H1 (cell line): ENCODE measurements around the gene HDGFL3.

Source experiments
- BCL11A ChIP-seq, 2 experiments: IDR thresholded peaks; one replicate each; pipeline ENCODE4 v1.6.1; 2011; ENCODE audit warnings: low read depth in 2 of 2, low read length in 2 of 2, mild to moderate bottlenecking in 2 of 2
- BRCA1 ChIP-seq: IDR thresholded peaks from 2 replicates; pipeline ENCODE4 v1.6.1; 2012; ENCODE audit warnings: low read depth, low read length, improper control_type of control experiment
- CEBPB ChIP-seq: IDR thresholded peaks from 2 replicates; pipeline ENCODE4 v1.6.1; 2012; ENCODE audit warnings: low read depth, low read length
- EP300 ChIP-seq, 2 experiments: IDR thresholded peaks; 1 replicate in 1 of 2; 2 replicates in 1 of 2; pipeline ENCODE4 v1.6.1; 2011 to 2012; ENCODE audit warnings: low read depth in 2 of 2, low read length in 2 of 2, mild to moderate bottlenecking in 2 of 2, borderline replicate concordance in 1 of 2, inconsistent platforms in 1 of 2, moderate library complexity in 1 of 2
- EZH2 ChIP-seq: fragments of 200-600 bp; sonication (generic); IDR thresholded peaks from 2 replicates; pipeline ENCODE4 v1.7.1; 2012; ENCODE audit warnings: low read depth, mild to moderate bottlenecking, moderate library complexity, low read length, inconsistent platforms; ENCODE audit not compliant: severe bottlenecking
- FOSL1 ChIP-seq: IDR thresholded peaks from 2 replicates; pipeline ENCODE4 v1.6.1; 2011; ENCODE audit warnings: mild to moderate bottlenecking, low read depth, low read length, moderate library complexity; ENCODE audit not compliant: insufficient read depth
- HDAC2 ChIP-seq, 2 experiments: fragments of 300-600 bp in 1 of 2; sonication (generic) in 1 of 2; IDR thresholded peaks; 2 replicates each; pipeline ENCODE4 v1.6.1; 2011 to 2012; ENCODE audit warnings: low read depth in 2 of 2, low read length in 2 of 2, mild to moderate bottlenecking in 2 of 2, moderate library complexity in 2 of 2, borderline replicate concordance in 1 of 2, inconsistent platforms in 1 of 2
- MAFK ChIP-seq: IDR thresholded peaks from 2 replicates; pipeline ENCODE4 v1.6.1; 2012; ENCODE audit warnings: low read depth, mild to moderate bottlenecking, improper control_type of control experiment, low read length
- POLR2A ChIP-seq, 2 experiments: IDR thresholded peaks; 1 replicate in 1 of 2; 2 replicates in 1 of 2; pipeline ENCODE4 v1.6.1; 2011; ENCODE audit warnings: low read depth in 2 of 2, low read length in 2 of 2, mild to moderate bottlenecking in 2 of 2; ENCODE audit errors: control extremely low read depth in 1 of 2
- POLR2AphosphoS5 ChIP-seq: IDR thresholded peaks from 2 replicates; pipeline ENCODE4 v1.6.1; 2011; ENCODE audit warnings: low read depth, low read length
- TAF1 ChIP-seq: IDR thresholded peaks from 2 replicates; pipeline ENCODE4 v1.6.1; 2011; ENCODE audit warnings: mild to moderate bottlenecking, low read depth, low read length
- TCF12 ChIP-seq: IDR thresholded peaks from 2 replicates; pipeline ENCODE4 v1.6.1; 2011; ENCODE audit warnings: low read depth, mild to moderate bottlenecking, low read length
- TF ChIP-seq, protein P1 (sequence below), 3 experiments: IDR thresholded peaks; 1 replicate in 2 of 3; 2 replicates in 1 of 3; pipeline versions ENCODE4 v1.5.1 to v1.6.1; 2011; ENCODE audit warnings: low read length in 3 of 3, mild to moderate bottlenecking in 3 of 3, inconsistent platforms in 2 of 3, low read depth in 1 of 3, moderate library complexity in 1 of 3; ENCODE audit not compliant: insufficient read depth in 1 of 3; ENCODE audit errors: control extremely low read depth in 1 of 3

DNA sequence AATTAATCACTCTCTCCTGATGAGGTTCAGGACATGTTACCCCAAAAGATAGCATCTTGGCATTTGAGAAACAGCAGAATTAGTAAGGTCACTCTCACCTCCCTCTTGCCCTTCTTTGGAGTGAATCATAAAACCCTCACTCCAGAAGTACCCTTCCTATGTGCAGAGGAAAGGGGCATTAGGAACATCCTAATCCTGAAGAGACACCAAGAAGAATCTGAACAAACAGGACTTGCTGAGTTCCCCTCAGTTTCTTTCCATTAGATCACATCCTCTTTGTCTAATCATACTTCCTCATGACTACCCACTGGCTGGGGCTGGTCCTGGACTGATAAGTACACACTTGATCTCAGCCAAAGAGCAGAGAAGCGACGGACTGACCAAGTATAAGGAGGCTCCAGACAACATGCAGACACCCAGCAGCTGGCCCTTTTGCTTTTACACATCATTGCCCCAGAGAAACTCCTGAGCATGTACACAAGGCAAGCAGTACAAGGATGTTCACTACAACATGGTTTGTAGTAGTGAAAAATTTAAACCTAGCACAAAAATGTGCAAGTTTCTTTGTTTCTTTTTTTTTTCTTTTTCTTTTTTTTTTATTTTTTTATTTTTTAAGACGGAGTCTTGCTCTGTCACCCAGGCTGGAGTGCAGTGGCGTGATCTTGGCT is 115.2 kb downstream of the HDGFL3 start:
- no peak for TF ChIP-seq CEBPB
- TF ChIP-seq TCF12: no peak
- no peak for TF ChIP-seq POLR2A (IDR thresholded peaks at IDR 0.05; ENCODE audit: control extremely low read depth in 1 of 2, low read depth in 2 of 2, low read length in 2 of 2)
- no peak for TF ChIP-seq POLR2AphosphoS5
- no peak for TF ChIP-seq BRCA1
- TF ChIP-seq, protein P1, sequence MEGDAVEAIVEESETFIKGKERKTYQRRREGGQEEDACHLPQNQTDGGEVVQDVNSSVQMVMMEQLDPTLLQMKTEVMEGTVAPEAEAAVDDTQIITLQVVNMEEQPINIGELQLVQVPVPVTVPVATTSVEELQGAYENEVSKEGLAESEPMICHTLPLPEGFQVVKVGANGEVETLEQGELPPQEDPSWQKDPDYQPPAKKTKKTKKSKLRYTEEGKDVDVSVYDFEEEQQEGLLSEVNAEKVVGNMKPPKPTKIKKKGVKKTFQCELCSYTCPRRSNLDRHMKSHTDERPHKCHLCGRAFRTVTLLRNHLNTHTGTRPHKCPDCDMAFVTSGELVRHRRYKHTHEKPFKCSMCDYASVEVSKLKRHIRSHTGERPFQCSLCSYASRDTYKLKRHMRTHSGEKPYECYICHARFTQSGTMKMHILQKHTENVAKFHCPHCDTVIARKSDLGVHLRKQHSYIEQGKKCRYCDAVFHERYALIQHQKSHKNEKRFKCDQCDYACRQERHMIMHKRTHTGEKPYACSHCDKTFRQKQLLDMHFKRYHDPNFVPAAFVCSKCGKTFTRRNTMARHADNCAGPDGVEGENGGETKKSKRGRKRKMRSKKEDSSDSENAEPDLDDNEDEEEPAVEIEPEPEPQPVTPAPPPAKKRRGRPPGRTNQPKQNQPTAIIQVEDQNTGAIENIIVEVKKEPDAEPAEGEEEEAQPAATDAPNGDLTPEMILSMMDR (IDR thresholded peaks at IDR 0.05; ENCODE audit: control extremely low read depth in 1 of 3, insufficient read depth in 1 of 3, low read depth in 1 of 3, low read length in 3 of 3): no peak
- no peak for TF ChIP-seq EZH2
- no peak for TF ChIP-seq FOSL1
- no peak for TF ChIP-seq EP300 (IDR thresholded peaks at IDR 0.05; ENCODE audit: borderline replicate concordance in 1 of 2, low read depth in 2 of 2, low read length in 2 of 2)
- no peak for TF ChIP-seq TAF1
- no peak for TF ChIP-seq HDAC2 (IDR thresholded peaks at IDR 0.05; ENCODE audit: borderline replicate concordance in 1 of 2, low read depth in 2 of 2, low read length in 2 of 2)
- TF ChIP-seq MAFK: no peak
- TF ChIP-seq BCL11A (IDR thresholded peaks at IDR 0.05; ENCODE audit: low read depth in 2 of 2, low read length in 2 of 2): no peak
